B cell (primary cell): ENCODE measurements around the gene RBM28. TPM values are rescaled to one million over a fixed set of nuclear protein-coding genes. Genes with fewer than 3 reads are reported as not detected.

Source experiments
- ATAC-seq: fragments of 200-7000 bp; cut with Tn5 transposase; one replicate; pipeline ENCODE4 v1.10.0; 2021; ENCODE audit warnings: low read depth, mild to moderate bottlenecking, moderate number of reproducible peaks, moderate library complexity
- CTCF ChIA-PET: fragments of 350-600 bp; sonication (Branson Sonifier 250); formaldehyde crosslinking; loops from one replicate; lab custom pipeline; 2021; ENCODE audit warnings: antibody characterized with exemption, inconsistent platforms; lab: Charles Lee
- POLR2A ChIA-PET: fragments of 350-600 bp; sonication (Branson Sonifier 250); formaldehyde crosslinking; loops from one replicate; lab custom pipeline; 2021; ENCODE audit warnings: antibody characterized with exemption; lab: Charles Lee
- DNase-seq: peaks from one replicate; pipeline ENCODE4 v3.0.0; 2013
- H2AFZ ChIP-seq: 2 replicates; pipeline ENCODE4 v1.6.1; 2012; ENCODE audit warnings: mild to moderate bottlenecking, low read depth, low read length; ENCODE audit not compliant: insufficient read depth, poor library complexity, severe bottlenecking
- H3K27ac ChIP-seq, 2 donors: 1 replicate in 1 of 2; 2 replicates in 1 of 2; pipeline ENCODE4 v1.5.1; 2012 to 2013; ENCODE audit warnings: low read length in 2 of 2, mild to moderate bottlenecking in 2 of 2, moderate library complexity in 1 of 2
- H3K27me3 ChIP-seq, 4 experiments: fragments of 200-600 bp in 1 of 4; sonication (generic) in 1 of 4; replicated peaks in 1 of 4; 1 replicate in 2 of 4; 2 replicates in 2 of 4; pipeline versions ENCODE4 v1.6.1 to v1.7.0; 2013 to 2016; ENCODE audit warnings: low read length in 3 of 4, mild to moderate bottlenecking in 2 of 4, mixed read lengths in 1 of 4, moderate library complexity in 1 of 4; ENCODE audit not compliant: insufficient read depth in 4 of 4, control insufficient read depth in 3 of 4; ENCODE audit errors: control extremely low read depth in 1 of 4
- H3K36me3 ChIP-seq, 2 experiments: replicated peaks in 1 of 2; 1 replicate in 1 of 2; 2 replicates in 1 of 2; pipeline versions ENCODE4 v1.6.1 to v1.7.1; 2013; ENCODE audit warnings: low read length in 1 of 2; ENCODE audit not compliant: insufficient read depth in 2 of 2, control insufficient read depth in 1 of 2; ENCODE audit errors: control extremely low read depth in 1 of 2, extremely low read depth in 1 of 2
- H3K4me1 ChIP-seq, 2 donors: fragments of 200-600 bp in 1 of 2; sonication (generic) in 1 of 2; 1 replicate in 1 of 2; 2 replicates in 1 of 2; pipeline versions ENCODE4 v1.5.1 to v1.6.1; 2013 to 2017; ENCODE audit warnings: low read length in 2 of 2; ENCODE audit not compliant: control insufficient read depth in 2 of 2, insufficient read depth in 2 of 2
- H3K4me2 ChIP-seq: replicated peaks from 2 replicates; pipeline ENCODE3; 2012; ENCODE audit warnings: mild to moderate bottlenecking, low read depth, low read length; ENCODE audit not compliant: poor library complexity, severe bottlenecking
- H3K4me3 ChIP-seq, 5 experiments: fragments of 200-600 bp in 1 of 5; sonication (generic) in 1 of 5; 1 replicate in 3 of 5; 2 replicates in 2 of 5; pipeline versions ENCODE4 v1.5.1 to v1.7.0; 2011 to 2016; ENCODE audit warnings: low read length in 4 of 5, mild to moderate bottlenecking in 4 of 5, low read depth in 2 of 5, control low read depth in 1 of 5, moderate library complexity in 1 of 5; ENCODE audit not compliant: insufficient read depth in 1 of 5; ENCODE audit errors: control extremely low read depth in 1 of 5, extremely low read depth in 1 of 5
- H3K79me2 ChIP-seq: fragments of 200-600 bp; sonication (generic); one replicate; pipeline ENCODE4 v1.6.0; 2016; ENCODE audit warnings: low read length; ENCODE audit not compliant: control insufficient read depth, insufficient read depth
- H3K9ac ChIP-seq: fragments of 200-600 bp; sonication (generic); 2 replicates; pipeline ENCODE4 v1.6.1; 2017; ENCODE audit warnings: mild to moderate bottlenecking, low read length, moderate library complexity
- H3K9me3 ChIP-seq, 3 donors: one replicate each; pipeline versions ENCODE4 v1.6.1 to v1.7.1; 2013; ENCODE audit warnings: low read length in 2 of 3; ENCODE audit not compliant: control insufficient read depth in 2 of 3, insufficient read depth in 1 of 3; ENCODE audit errors: control extremely low read depth in 1 of 3
- H4K20me1 ChIP-seq: 2 replicates; pipeline ENCODE4 v1.6.0; 2012; ENCODE audit warnings: mild to moderate bottlenecking, low read length; ENCODE audit not compliant: insufficient read depth, control insufficient read depth, poor library complexity, severe bottlenecking
- H3K27ac Mint-ChIP-seq: one replicate; pipeline ENCODE4 v1.8.0; 2021; ENCODE audit warnings: mixed read lengths
- H3K27me3 Mint-ChIP-seq: one replicate; pipeline ENCODE4 v1.8.0; 2021; ENCODE audit warnings: mixed read lengths
- H3K4me1 Mint-ChIP-seq: one replicate; pipeline ENCODE4 v1.8.0; 2021; ENCODE audit warnings: mixed read lengths
- H3K4me3 Mint-ChIP-seq: one replicate; pipeline ENCODE4 v1.8.0; 2021; ENCODE audit warnings: mixed read lengths
- H3K9me3 Mint-ChIP-seq: one replicate; pipeline ENCODE4 v1.8.0; 2022; ENCODE audit warnings: mixed read lengths; ENCODE audit not compliant: insufficient read depth
- CTCF ChIP-seq: fragments of 200-600 bp; IDR thresholded peaks from one replicate; pipeline ENCODE4 v1.8.0; 2022; ENCODE audit warnings: antibody characterized with exemption, mild to moderate bottlenecking
- EZH2 ChIP-seq: IDR thresholded peaks from 2 replicates; pipeline ENCODE4 v1.6.1; 2012; ENCODE audit warnings: borderline replicate concordance, low read depth, mild to moderate bottlenecking, moderate library complexity, low read length; ENCODE audit not compliant: insufficient read depth, poor library complexity, severe bottlenecking
- WGBS: methylation state at CpG from one replicate; pipeline ENCODE4 v1.1.5; 2013; ENCODE audit warnings: missing lambda C conversion rate; ENCODE audit not compliant: insufficient coverage; 5-methylcytosine and 5-hydroxymethylcytosine counted together
- intact Hi-C: fragments of 100-400 bp; cut with micrococcal nuclease; formaldehyde crosslinking; loops from one replicate; pipeline ENCODE4 v1.10.0; 2022
- polyA plus RNA-seq: library from polyadenylated mRNA; depleted of rRNA; stranded (reverse); fragments of >200 nt; gene quantifications from 2 replicates; pipeline ENCODE4 v1.2.3, GENCODE V29; 2012
- total RNA-seq, 2 donors: library from RNA; stranded (reverse); fragments of 120-200 nt in 1 of 2; gene quantifications; 1 replicate in 1 of 2; 2 replicates in 1 of 2; pipeline versions ENCODE4 v1.2.3 to v1.2.4, GENCODE V29; 2013 to 2022

The RBM28 gene
- total and polyA plus RNA-seq, 2 donors (not counting 1 experiment from before 2014, with no cell fraction given), result 10.7 to 46.2 TPM

GRCh38 chr7:128390871-128391565 lies 47.3 kb upstream of the RBM28 start:
- no peak for ATAC-seq
- Histone ChIP-seq H3K27me3 (peaks cover 0 to 11% (median 3%) of the 10 kb centered on the region in 4 experiments), H3K9me3 (no peaks in the 10 kb centered on the region), H3K36me3 (peaks cover 0 to 20% of the 10 kb centered on the region in 2 experiments), H2AFZ (no peak overlapping the region), H4K20me1 (no peaks in the 10 kb centered on the region), H3K4me3 (no peak overlapping the region), H3K9ac (no peak overlapping the region), H3K4me1 (peaks cover 0 to 7% of the 10 kb centered on the region in 2 donors), H3K79me2 (no peaks in the 10 kb centered on the region), H3K27ac (no peak overlapping the region), H3K4me2 (no peak overlapping the region)
- no peak for DNase-seq
- Mint-ChIP-seq H3K4me1 (peaks cover 6% of the 10 kb centered on the region), H3K27ac (no peak overlapping the region), H3K27me3 (no peaks in the 10 kb centered on the region), H3K4me3 (no peak overlapping the region), H3K9me3 (no peaks in the 10 kb centered on the region)
- POLR2A ChIA-PET, result interaction anchor here (0.6 kb wide), 1 partner anchor 681 kb away, joined by 3 read pairs; no protein-coding TSS in a partner anchor
- WGBS, result 48% methylated on average over 3 of the region's 3 CpGs
- intact Hi-C loops, result no loop called here
- CTCF ChIA-PET, result interaction anchor here (1.2 to 2.6 kb wide), 6 partner anchors 8 to 70 kb away, joined by 3 to 9 read pairs (median 5); no protein-coding TSS in a partner anchor
- TF ChIP-seq EZH2 (no peak), CTCF (no peak)
